Measurements from ENCODE around the gene ADAMTS16.

The ADAMTS16 gene

DNA sequence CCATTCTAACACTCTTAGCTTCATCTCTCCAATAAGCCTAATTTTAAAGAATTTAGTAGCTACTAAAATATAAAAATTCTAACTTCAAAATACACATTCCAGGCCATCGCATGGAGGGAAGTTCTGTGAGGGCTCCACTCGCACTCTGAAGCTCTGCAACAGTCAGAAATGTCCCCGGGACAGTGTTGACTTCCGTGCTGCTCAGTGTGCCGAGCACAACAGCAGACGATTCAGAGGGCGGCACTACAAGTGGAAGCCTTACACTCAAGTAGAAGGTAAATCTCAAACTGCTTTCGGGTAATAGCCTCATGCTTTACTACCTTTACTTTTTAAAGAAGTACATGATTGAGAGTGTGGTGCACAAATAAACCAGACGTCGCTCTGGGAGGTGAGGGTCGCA lies 94.8 kb downstream of the ADAMTS16 start:
- no peak for TF ChIP-seq SPI1 (IDR thresholded peaks at IDR 0.05; ENCODE audit: low read depth, low read length)
- no peak for TF ChIP-seq POU2F2 (IDR thresholded peaks at IDR 0.05; ENCODE audit: low read depth, low read length)
- no peak for TF ChIP-seq PAX5 (IDR thresholded peaks at IDR 0.05; ENCODE audit: insufficient read depth, low read length, severe bottlenecking)
- no peak for TF ChIP-seq TAF1 (IDR thresholded peaks at IDR 0.05; ENCODE audit: low read depth, low read length)
- TF ChIP-seq POLR2AphosphoS5 (IDR thresholded peaks at IDR 0.05; ENCODE audit: low read depth, low read length) = no peak
- no peak for TF ChIP-seq POLR2A (IDR thresholded peaks at IDR 0.05; ENCODE audit: low read depth, low read length)
- FAIRE-seq = no peak
- no peak for DNase-seq (ENCODE audit: insufficient read length, low spot score)

DNA sequence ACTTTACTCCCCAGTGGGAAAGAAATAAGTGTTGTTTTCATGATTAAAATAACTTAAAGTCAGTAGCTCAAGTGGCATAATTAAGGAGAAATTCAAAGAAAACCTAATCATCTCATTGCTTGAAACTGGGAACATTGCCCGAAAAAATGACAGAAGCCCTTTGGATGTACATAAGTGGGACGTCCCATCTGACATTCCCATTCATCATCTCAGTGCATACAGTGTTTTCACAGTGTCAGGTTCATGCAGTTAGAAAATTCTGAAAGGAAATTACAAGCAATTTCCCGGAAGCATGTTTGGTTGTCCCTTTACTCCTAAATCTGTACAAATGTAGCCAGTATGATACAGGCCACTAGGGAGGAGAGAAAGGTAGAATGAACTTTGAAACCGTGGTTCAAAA lies 95.6 kb downstream of the ADAMTS16 start:
- no peak for DNase-seq (ENCODE audit: insufficient read length, low spot score)
- FAIRE-seq = no peak
- no peak for TF ChIP-seq PAX5 (IDR thresholded peaks at IDR 0.05; ENCODE audit: insufficient read depth, low read length, severe bottlenecking)
- TF ChIP-seq SPI1 (IDR thresholded peaks at IDR 0.05; ENCODE audit: low read depth, low read length) = no peak
- TF ChIP-seq POLR2A (IDR thresholded peaks at IDR 0.05; ENCODE audit: low read depth, low read length) = no peak
- TF ChIP-seq TAF1 (IDR thresholded peaks at IDR 0.05; ENCODE audit: low read depth, low read length) = no peak
- no peak for TF ChIP-seq POU2F2 (IDR thresholded peaks at IDR 0.05; ENCODE audit: low read depth, low read length)
- TF ChIP-seq POLR2AphosphoS5 (IDR thresholded peaks at IDR 0.05; ENCODE audit: low read depth, low read length) = no peak

GRCh38 chr5:5239191-5239590 lies 99.1 kb downstream of the ADAMTS16 start:
- no peak for TF ChIP-seq SPI1 (IDR thresholded peaks at IDR 0.05; ENCODE audit: low read depth, low read length)
- TF ChIP-seq POU2F2 (IDR thresholded peaks at IDR 0.05; ENCODE audit: low read depth, low read length) = no peak
- TF ChIP-seq POLR2AphosphoS5 (IDR thresholded peaks at IDR 0.05; ENCODE audit: low read depth, low read length) = no peak
- no peak for TF ChIP-seq POLR2A (IDR thresholded peaks at IDR 0.05; ENCODE audit: low read depth, low read length)
- TF ChIP-seq TAF1 (IDR thresholded peaks at IDR 0.05; ENCODE audit: low read depth, low read length) = no peak
- TF ChIP-seq PAX5 (IDR thresholded peaks at IDR 0.05; ENCODE audit: insufficient read depth, low read length, severe bottlenecking) = no peak
- no peak for DNase-seq (ENCODE audit: insufficient read length, low spot score)
- FAIRE-seq = no peak

DNA sequence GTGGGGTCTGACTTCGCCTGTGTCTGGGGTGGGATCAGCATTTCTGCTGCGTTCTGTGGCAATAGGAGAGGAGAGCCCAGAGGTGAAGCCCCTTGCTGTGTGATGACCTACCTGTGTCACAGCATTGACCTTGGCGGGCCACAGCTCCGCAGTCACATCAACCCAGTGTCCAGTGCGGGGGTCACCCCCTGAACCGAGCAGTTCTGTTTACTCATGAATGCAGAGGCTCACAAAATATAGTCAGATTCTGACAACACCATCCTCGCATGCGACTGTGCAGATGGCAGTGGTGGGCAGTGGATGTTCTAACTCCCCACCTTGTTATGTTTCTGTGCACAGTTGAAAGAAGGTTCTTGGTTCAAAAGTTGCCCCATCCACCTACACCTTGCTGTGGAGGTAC lies 100.1 kb downstream of the ADAMTS16 start:
- no peak for FAIRE-seq
- no peak for TF ChIP-seq POLR2AphosphoS5 (IDR thresholded peaks at IDR 0.05; ENCODE audit: low read depth, low read length)
- TF ChIP-seq PAX5 (IDR thresholded peaks at IDR 0.05; ENCODE audit: insufficient read depth, low read length, severe bottlenecking) = no peak
- no peak for TF ChIP-seq POLR2A (IDR thresholded peaks at IDR 0.05; ENCODE audit: low read depth, low read length)
- no peak for TF ChIP-seq SPI1 (IDR thresholded peaks at IDR 0.05; ENCODE audit: low read depth, low read length)
- TF ChIP-seq POU2F2 (IDR thresholded peaks at IDR 0.05; ENCODE audit: low read depth, low read length) = no peak
- TF ChIP-seq TAF1 (IDR thresholded peaks at IDR 0.05; ENCODE audit: low read depth, low read length) = no peak
- no peak for DNase-seq (ENCODE audit: insufficient read length, low spot score)

DNA sequence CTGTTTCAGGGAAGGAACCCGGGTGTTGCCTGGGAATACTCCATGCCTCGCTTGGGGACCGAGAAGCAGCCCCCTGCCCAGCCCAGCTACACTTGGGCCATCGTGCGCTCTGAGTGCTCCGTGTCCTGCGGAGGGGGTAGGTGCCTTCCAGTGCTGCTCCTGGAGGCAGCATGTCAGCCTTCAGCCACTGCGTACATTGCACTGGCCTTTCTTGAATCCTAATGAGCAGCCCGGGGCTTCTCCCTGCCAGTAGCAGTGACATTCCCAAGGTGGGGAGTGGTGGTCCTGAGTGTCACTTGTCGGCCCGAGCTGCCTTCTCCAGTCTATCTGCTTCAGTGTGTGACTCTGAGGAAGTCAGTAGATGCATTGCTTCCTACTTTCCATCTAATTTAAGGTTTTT lies 101.9 kb downstream of the ADAMTS16 start:
- no peak for TF ChIP-seq SPI1 (IDR thresholded peaks at IDR 0.05; ENCODE audit: low read depth, low read length)
- no peak for TF ChIP-seq PAX5 (IDR thresholded peaks at IDR 0.05; ENCODE audit: insufficient read depth, low read length, severe bottlenecking)
- no peak for TF ChIP-seq TAF1 (IDR thresholded peaks at IDR 0.05; ENCODE audit: low read depth, low read length)
- TF ChIP-seq POLR2A (IDR thresholded peaks at IDR 0.05; ENCODE audit: low read depth, low read length) = no peak
- TF ChIP-seq POU2F2 (IDR thresholded peaks at IDR 0.05; ENCODE audit: low read depth, low read length) = no peak
- TF ChIP-seq POLR2AphosphoS5 (IDR thresholded peaks at IDR 0.05; ENCODE audit: low read depth, low read length) = no peak
- no peak for FAIRE-seq
- DNase-seq (ENCODE audit: insufficient read length, low spot score) = no peak

DNA sequence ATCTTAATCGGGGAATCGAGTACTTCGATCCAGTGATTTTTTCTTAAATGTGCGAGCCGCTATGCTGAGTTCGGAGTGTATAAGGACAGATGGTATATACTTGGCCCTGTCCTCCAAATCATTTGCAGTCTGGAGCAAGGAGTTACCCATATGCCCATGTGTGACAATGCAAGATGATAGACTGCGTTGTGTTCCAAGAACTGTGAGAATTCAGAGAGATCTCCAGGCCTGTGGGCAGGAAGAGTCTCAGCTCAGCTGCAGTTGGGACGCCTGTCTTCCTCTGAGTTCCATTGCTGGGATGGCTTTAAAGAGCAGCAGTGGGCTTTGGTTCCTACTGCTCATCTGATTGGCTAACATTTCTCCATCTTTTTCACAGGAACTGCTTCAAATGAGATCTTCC lies 106.6 kb downstream of the ADAMTS16 start:
- no peak for DNase-seq (ENCODE audit: insufficient read length, low spot score)
- FAIRE-seq = no peak
- TF ChIP-seq POLR2AphosphoS5 (IDR thresholded peaks at IDR 0.05; ENCODE audit: low read depth, low read length) (no peak), POU2F2 (IDR thresholded peaks at IDR 0.05; ENCODE audit: low read depth, low read length) (no peak), POLR2A (IDR thresholded peaks at IDR 0.05; ENCODE audit: low read depth, low read length) (no peak), PAX5 (IDR thresholded peaks at IDR 0.05; ENCODE audit: insufficient read depth, low read length, severe bottlenecking) (no peak), TAF1 (IDR thresholded peaks at IDR 0.05; ENCODE audit: low read depth, low read length) (no peak), SPI1 (IDR thresholded peaks at IDR 0.05; ENCODE audit: low read depth, low read length) (no peak)

DNA sequence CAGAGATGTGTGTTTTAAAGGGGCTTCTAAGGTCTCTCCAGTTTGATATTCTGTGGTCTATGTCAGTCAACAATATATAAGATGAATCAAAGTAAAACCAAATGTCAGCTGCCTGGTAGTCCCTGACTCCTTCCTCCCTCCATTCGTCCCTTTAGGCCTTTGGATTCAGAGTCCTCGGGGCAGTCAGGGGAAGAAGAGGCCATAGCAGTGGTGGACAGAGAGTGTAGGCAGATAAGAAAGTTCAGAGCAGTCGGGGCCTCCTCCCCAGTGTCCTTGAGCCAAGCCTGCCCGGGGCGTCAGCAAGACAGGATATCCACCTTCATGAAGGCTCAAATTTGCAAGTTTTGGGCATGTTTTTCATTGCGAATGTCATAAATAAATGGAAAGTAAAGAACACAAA lies 110.6 kb downstream of the ADAMTS16 start:
- no peak for DNase-seq (ENCODE audit: insufficient read length, low spot score)
- no peak for FAIRE-seq
- no peak for TF ChIP-seq POLR2A (IDR thresholded peaks at IDR 0.05; ENCODE audit: low read depth, low read length)

DNA sequence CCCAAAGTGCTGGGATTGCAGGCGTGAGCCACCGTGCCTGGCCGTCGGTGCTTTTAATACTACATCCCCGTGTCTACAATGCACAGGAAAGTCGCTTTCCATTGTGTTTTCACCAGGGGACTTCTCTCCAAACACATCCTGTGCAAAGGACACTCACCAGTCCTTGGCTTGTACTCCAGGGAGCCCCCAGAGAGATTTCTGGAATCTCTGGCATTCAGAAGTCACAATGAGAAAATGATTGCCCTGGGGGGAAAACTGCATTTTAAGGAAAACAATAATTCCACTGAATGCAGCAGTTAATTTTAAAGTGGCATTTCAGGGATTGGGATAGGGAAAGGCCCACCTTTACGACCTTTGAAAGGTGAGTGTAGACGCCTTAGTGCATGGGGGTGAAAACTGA lies 112.0 kb downstream of the ADAMTS16 start:
- TF ChIP-seq POLR2AphosphoS5 (IDR thresholded peaks at IDR 0.05; ENCODE audit: low read depth, low read length) (no peak), PAX5 (IDR thresholded peaks at IDR 0.05; ENCODE audit: insufficient read depth, low read length, severe bottlenecking) (no peak), POLR2A (IDR thresholded peaks at IDR 0.05; ENCODE audit: low read depth, low read length) (no peak), POU2F2 (IDR thresholded peaks at IDR 0.05; ENCODE audit: low read depth, low read length) (no peak), TAF1 (IDR thresholded peaks at IDR 0.05; ENCODE audit: low read depth, low read length) (no peak), SPI1 (IDR thresholded peaks at IDR 0.05; ENCODE audit: low read depth, low read length) (no peak)
- FAIRE-seq (no peak), DNase-seq (ENCODE audit: insufficient read length, low spot score) (no peak)

- no peak for TF ChIP-seq TAF1 (IDR thresholded peaks at IDR 0.05; ENCODE audit: low read depth, low read length)
- no peak for TF ChIP-seq POU2F2 (IDR thresholded peaks at IDR 0.05; ENCODE audit: low read depth, low read length)
- TF ChIP-seq POLR2AphosphoS5 (IDR thresholded peaks at IDR 0.05; ENCODE audit: low read depth, low read length) = no peak
- no peak for TF ChIP-seq POLR2A (IDR thresholded peaks at IDR 0.05; ENCODE audit: low read depth, low read length)
- no peak for TF ChIP-seq PAX5 (IDR thresholded peaks at IDR 0.05; ENCODE audit: insufficient read depth, low read length, severe bottlenecking)
- no peak for TF ChIP-seq SPI1 (IDR thresholded peaks at IDR 0.05; ENCODE audit: low read depth, low read length)
- FAIRE-seq (no peak), DNase-seq (ENCODE audit: insufficient read length, low spot score) (no peak)
Measured at GRCh38 chr5:5257353-5257752, 117.2 kb downstream of the ADAMTS16 start.

DNA sequence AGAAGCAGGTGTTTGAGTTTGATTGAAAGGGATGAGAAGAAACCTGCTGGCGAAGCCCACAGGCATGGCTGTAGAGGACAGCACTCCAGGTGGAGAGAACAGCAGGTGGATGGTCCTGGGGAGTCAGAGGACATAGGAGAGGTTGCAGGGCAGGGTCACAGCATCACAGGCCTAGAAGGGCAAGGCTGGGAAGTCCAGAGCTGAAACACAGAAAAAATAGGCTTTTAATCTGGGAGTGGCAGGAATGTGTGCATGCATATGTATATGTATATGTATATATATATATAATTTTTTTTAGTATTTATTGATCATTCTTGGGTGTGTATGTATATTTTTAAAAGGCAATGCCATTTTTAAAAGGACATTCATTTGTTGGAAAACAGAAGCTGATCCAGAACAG lies 118.4 kb downstream of the ADAMTS16 start:
- DNase-seq (ENCODE audit: insufficient read length, low spot score) (no peak), FAIRE-seq (no peak)
- TF ChIP-seq POLR2A (IDR thresholded peaks at IDR 0.05; ENCODE audit: low read depth, low read length) = no peak
- no peak for TF ChIP-seq TAF1 (IDR thresholded peaks at IDR 0.05; ENCODE audit: low read depth, low read length)
- TF ChIP-seq SPI1 (IDR thresholded peaks at IDR 0.05; ENCODE audit: low read depth, low read length) = no peak
- no peak for TF ChIP-seq POLR2AphosphoS5 (IDR thresholded peaks at IDR 0.05; ENCODE audit: low read depth, low read length)
- no peak for TF ChIP-seq POU2F2 (IDR thresholded peaks at IDR 0.05; ENCODE audit: low read depth, low read length)
- no peak for TF ChIP-seq PAX5 (IDR thresholded peaks at IDR 0.05; ENCODE audit: insufficient read depth, low read length, severe bottlenecking)
